CD14-positive monocyte (primary cell): ENCODE results near the gene RIPPLY3. TPM values are rescaled to one million over a fixed set of nuclear protein-coding genes. Genes with fewer than 3 reads are reported as not detected.

Experiments used
- DNase-seq, 3 donors: peaks; one replicate each; pipeline ENCODE4 v3.0.0-alpha.2; 2011 to 2022
- H2AFZ ChIP-seq: 2 replicates; pipeline ENCODE4 v1.6.0; 2012; ENCODE audit warnings: mild to moderate bottlenecking, low read depth, low read length, inconsistent platforms; ENCODE audit not compliant: insufficient read depth, poor library complexity, severe bottlenecking
- H3K27ac ChIP-seq, 2 donors: 1 replicate in 1 of 2; 2 replicates in 1 of 2; pipeline ENCODE4 v1.5.1; 2012 to 2013; ENCODE audit warnings: low read length in 2 of 2, control low read depth in 1 of 2, inconsistent platforms in 1 of 2, low read depth in 1 of 2, mild to moderate bottlenecking in 1 of 2
- H3K27me3 ChIP-seq, 2 donors: one replicate each; pipeline versions ENCODE4 v1.6.0 to v1.6.1; 2011 to 2013; ENCODE audit warnings: low read length in 2 of 2; ENCODE audit not compliant: control insufficient read depth in 2 of 2, insufficient read depth in 2 of 2
- H3K36me3 ChIP-seq, 2 donors: replicated peaks in 1 of 2; 1 replicate in 1 of 2; 2 replicates in 1 of 2; pipeline versions ENCODE4 v1.5.1 to v1.6.1; 2012 to 2013; ENCODE audit warnings: low read length in 2 of 2, control low read depth in 1 of 2, inconsistent platforms in 1 of 2, mild to moderate bottlenecking in 1 of 2; ENCODE audit not compliant: insufficient read depth in 2 of 2, control insufficient read depth in 1 of 2
- H3K4me1 ChIP-seq, 2 donors: 1 replicate in 1 of 2; 2 replicates in 1 of 2; pipeline versions ENCODE4 v1.5.1 to v1.6.1; 2012 to 2013; ENCODE audit warnings: low read length in 2 of 2, control low read depth in 1 of 2, inconsistent platforms in 1 of 2, mild to moderate bottlenecking in 1 of 2, moderate library complexity in 1 of 2; ENCODE audit not compliant: insufficient read depth in 2 of 2, control insufficient read depth in 1 of 2
- H3K4me2 ChIP-seq: replicated peaks from 2 replicates; pipeline ENCODE3; 2012; ENCODE audit warnings: low read length, moderate library complexity, mild to moderate bottlenecking; ENCODE audit not compliant: poor library complexity, severe bottlenecking; ENCODE audit errors: extremely low read depth
- H3K4me3 ChIP-seq, 3 experiments: fragments of 200-600 bp in 1 of 3; sonication (generic) in 1 of 3; replicated peaks in 1 of 3; 1 replicate in 2 of 3; 2 replicates in 1 of 3; pipeline ENCODE4 v1.5.1; 2011 to 2013; ENCODE audit warnings: low read length in 3 of 3, mild to moderate bottlenecking in 3 of 3, control low read depth in 2 of 3, low read depth in 2 of 3, inconsistent platforms in 1 of 3, moderate library complexity in 1 of 3
- H3K79me2 ChIP-seq: 2 replicates; pipeline ENCODE4 v1.6.0; 2012; ENCODE audit warnings: mild to moderate bottlenecking, control low read depth, inconsistent platforms, low read length, moderate library complexity; ENCODE audit not compliant: insufficient read depth
- H3K9ac ChIP-seq: 2 replicates; pipeline ENCODE4 v1.6.0; 2017; ENCODE audit warnings: low read length, mild to moderate bottlenecking; ENCODE audit not compliant: insufficient read depth, poor library complexity, severe bottlenecking
- H3K9me3 ChIP-seq, 2 donors: replicated peaks in 1 of 2; 1 replicate in 1 of 2; 2 replicates in 1 of 2; pipeline versions ENCODE4 v1.5.1 to v1.6.1; 2012 to 2013; ENCODE audit warnings: low read length in 2 of 2, control low read depth in 1 of 2; ENCODE audit not compliant: control insufficient read depth in 1 of 2, insufficient read depth in 1 of 2
- H4K20me1 ChIP-seq: 2 replicates; pipeline ENCODE4 v1.6.0; 2012; ENCODE audit warnings: mild to moderate bottlenecking, low read length, control low read depth, moderate library complexity; ENCODE audit not compliant: insufficient read depth
- H3K27ac Mint-ChIP-seq, 7 donors: one replicate each; pipeline ENCODE4 v1.8.0; 2020; ENCODE audit warnings: mild to moderate bottlenecking in 7 of 7, mixed read lengths in 7 of 7, moderate library complexity in 6 of 7, inconsistent platforms in 2 of 7
- H3K27me3 Mint-ChIP-seq, 3 donors: one replicate each; pipeline ENCODE4 v1.8.0; 2021 to 2022; ENCODE audit warnings: low read depth in 3 of 3, mild to moderate bottlenecking in 3 of 3, mixed read lengths in 3 of 3, moderate library complexity in 3 of 3, inconsistent platforms in 1 of 3
- H3K36me3 Mint-ChIP-seq, 2 donors: one replicate each; pipeline ENCODE4 v1.8.0; 2020; ENCODE audit warnings: mixed read lengths in 2 of 2, inconsistent platforms in 1 of 2, mild to moderate bottlenecking in 1 of 2
- H3K4me1 Mint-ChIP-seq: one replicate; pipeline ENCODE4 v1.8.0; 2020; ENCODE audit warnings: mild to moderate bottlenecking, mixed read lengths
- H3K4me3 Mint-ChIP-seq, 2 donors: one replicate each; pipeline ENCODE4 v1.8.0; 2020; ENCODE audit warnings: mild to moderate bottlenecking in 2 of 2, mixed read lengths in 2 of 2, moderate library complexity in 1 of 2
- H3K9me3 Mint-ChIP-seq, 7 donors: one replicate each; pipeline ENCODE4 v1.8.0; 2020 to 2022; ENCODE audit warnings: mixed read lengths in 7 of 7, mild to moderate bottlenecking in 6 of 7, moderate library complexity in 6 of 7, inconsistent platforms in 2 of 7
- CTCF ChIP-seq: fragments of 200-600 bp; IDR thresholded peaks from one replicate; pipeline ENCODE4 v1.8.0; 2022; ENCODE audit warnings: antibody characterized with exemption, mild to moderate bottlenecking
- WGBS: methylation state at CpG from one replicate; pipeline ENCODE4 v1.1.5; 2013; ENCODE audit warnings: missing lambda C conversion rate; ENCODE audit not compliant: insufficient coverage; 5-methylcytosine and 5-hydroxymethylcytosine counted together
- intact Hi-C, 2 donors: fragments of 100-400 bp; cut with micrococcal nuclease; formaldehyde crosslinking; loops; one replicate each; pipeline versions ENCODE4 v1.15.0 to v1.15.1; 2023
- polyA plus RNA-seq, 3 donors: library from polyadenylated mRNA; depleted of rRNA in 1 of 3; unstranded in 2 of 3; stranded (reverse) in 1 of 3; fragments of 300-500 nt in 2 of 3; fragments of >200 nt in 1 of 3; fragmentation: Illumina TruSeq in 2 of 3; gene quantifications; 1 replicate in 2 of 3; 2 replicates in 1 of 3; pipeline ENCODE4 v1.2.3, GENCODE V29; 2012 to 2021

Gene RIPPLY3
- polyA plus RNA-seq, 3 donors = not detected

DNA sequence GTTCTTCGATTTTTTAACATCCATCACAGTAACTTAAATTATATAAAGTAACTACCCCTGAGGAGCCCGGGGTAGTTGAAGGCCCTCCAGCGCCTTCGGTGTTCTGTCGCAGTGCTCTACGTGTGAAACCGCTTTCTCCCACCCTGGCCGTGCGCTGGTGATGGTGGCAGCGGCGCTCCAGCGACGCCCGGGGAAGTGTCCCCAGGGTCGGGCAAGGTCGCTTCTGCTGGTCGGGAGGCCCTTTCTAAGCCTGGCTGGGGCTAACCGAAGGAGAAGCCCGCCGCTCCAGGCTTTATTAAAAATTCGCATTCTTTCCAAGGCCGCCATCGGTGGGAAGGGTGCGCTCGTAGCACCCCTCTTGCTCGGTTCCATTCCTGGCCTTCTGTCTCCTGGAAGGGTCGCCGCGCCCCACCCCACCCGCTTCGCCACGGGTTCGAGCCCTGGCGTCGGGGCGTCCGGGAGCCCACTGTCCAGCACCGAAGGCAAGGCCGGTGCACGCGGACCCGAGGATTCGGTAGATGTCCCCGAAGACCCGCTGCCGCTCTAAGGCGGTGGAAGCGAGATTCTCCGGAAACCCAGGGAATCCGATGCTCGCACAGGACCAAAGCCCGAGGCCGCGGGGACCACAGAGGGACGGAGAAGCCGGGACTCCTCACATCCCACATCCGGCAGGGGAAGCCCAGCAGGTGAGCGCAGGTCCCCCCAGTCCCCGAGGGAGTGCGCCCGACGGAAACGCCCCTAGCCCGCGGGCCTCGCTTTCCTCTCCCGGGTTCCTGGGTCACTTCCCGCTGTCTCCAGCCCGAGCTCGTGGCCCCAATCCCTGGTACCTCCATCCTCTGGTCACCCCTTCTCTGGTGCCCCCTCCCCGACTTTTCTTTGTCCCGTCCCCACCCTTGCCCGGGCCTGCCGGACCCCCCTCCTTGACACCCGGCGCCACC is 685 bp upstream of the RIPPLY3 start:
- intact Hi-C loops = no loop called here
- H3K4me3 Mint-ChIP-seq = peak overlapping the region in 1 of 2 donors; percentile 65

More for the DNA sequence above, 685 bp upstream of the RIPPLY3 start:
- no peak for TF ChIP-seq CTCF
- H3K4me1 ChIP-seq = peaks cover 10 to 19% of the 10 kb centered on the region in 2 donors
- Mint-ChIP-seq H3K27me3 (peaks cover 52 to 70% (median 55%) of the 10 kb centered on the region in 3 donors), H3K4me1 (peaks cover 20% of the 10 kb centered on the region), H3K36me3 (no peaks in the 10 kb centered on the region), H3K9me3 (peaks cover 0 to 18% (median 10%) of the 10 kb centered on the region in 7 donors), H3K27ac (no peak overlapping the region)
- no peak overlapping the region for H3K27ac ChIP-seq
- H2AFZ ChIP-seq = peak overlapping the region; percentile 21
- peak overlapping the region; percentile 53 for H3K4me2 ChIP-seq
- no peaks in the 10 kb centered on the region for H4K20me1 ChIP-seq
- no peak overlapping the region for H3K9ac ChIP-seq
- no peak for DNase-seq
- H3K9me3 ChIP-seq = peaks cover 0 to 14% of the 10 kb centered on the region in 2 donors
- H3K36me3 ChIP-seq = no peaks in the 10 kb centered on the region
- peaks cover 28 to 53% of the 10 kb centered on the region in 2 donors for H3K27me3 ChIP-seq
- no peak overlapping the region for H3K4me3 ChIP-seq
- no peaks in the 10 kb centered on the region for H3K79me2 ChIP-seq
- 23% methylated on average over 73 of the region's 76 CpGs for WGBS
